ENCODE measurements around the gene SCAF4. TPM values are rescaled to one million over a fixed set of nuclear protein-coding genes. Genes with fewer than 3 reads are reported as not detected.
"Not testable (repeated sequence)": the region's sequence is repeated elsewhere in the genome, so short reads cannot be mapped to it uniquely, and the experiment has no call there.

Gene SCAF4
- total RNA-seq, 1 donor from 2014 or later: 2.8 TPM

- DNase-seq (ENCODE audit: low read depth, low spot score): no peak
Measured at GRCh38 chr21:31673321-31673912, 58.5 kb downstream of the SCAF4 start.

- DNase-seq (ENCODE audit: low read depth, low spot score): no peak
Measured at GRCh38 chr21:31671931-31672330, 60.0 kb downstream of the SCAF4 start.

- no peak for DNase-seq (ENCODE audit: low read depth, low spot score)
Measured at GRCh38 chr21:31671146-31671716, 60.7 kb downstream of the SCAF4 start.

- DNase-seq (ENCODE audit: low read depth, low spot score): no peak
Measured at GRCh38 chr21:31670070-31670469, 61.8 kb downstream of the SCAF4 start.

DNA sequence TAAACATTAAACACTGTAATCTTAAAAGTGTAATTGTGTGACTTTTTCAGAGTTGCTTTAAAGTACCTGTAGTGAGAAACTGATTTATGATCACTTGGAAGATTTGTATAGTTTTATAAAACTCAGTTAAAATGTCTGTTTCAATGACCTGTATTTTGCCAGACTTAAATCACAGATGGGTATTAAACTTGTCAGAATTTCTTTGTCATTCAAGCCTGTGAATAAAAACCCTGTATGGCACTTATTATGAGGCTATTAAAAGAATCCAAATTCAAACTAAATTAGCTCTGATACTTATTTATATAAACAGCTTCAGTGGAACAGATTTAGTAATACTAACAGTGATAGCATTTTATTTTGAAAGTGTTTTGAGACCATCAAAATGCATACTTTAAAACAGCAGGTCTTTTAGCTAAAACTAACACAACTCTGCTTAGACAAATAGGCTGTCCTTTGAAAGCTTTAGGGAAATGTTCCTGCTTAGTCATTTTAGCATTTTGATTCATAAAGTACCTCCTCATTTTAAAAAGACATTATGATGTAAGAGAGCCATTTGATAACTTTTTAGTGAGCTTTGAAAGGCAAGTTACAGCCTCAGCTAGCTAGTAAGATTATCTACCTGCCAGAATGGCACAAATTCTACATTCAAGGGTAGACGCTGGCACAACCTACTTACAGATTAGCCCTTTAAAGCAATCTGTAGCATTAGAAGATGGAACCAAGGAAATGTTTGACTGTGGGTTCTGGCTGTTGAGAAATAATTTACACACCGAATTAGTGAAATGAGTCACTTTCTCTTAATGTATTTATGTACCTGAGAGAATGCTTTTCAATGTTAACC is 63.0 kb downstream of the SCAF4 start:
- no peak for DNase-seq (ENCODE audit: low read depth, low spot score)

- no peak for DNase-seq (ENCODE audit: low read depth, low spot score)
Measured at GRCh38 chr21:31667639-31668038, 64.3 kb downstream of the SCAF4 start.

GRCh38 chr21:31667132-31667531 is 64.8 kb downstream of the SCAF4 start:
- DNase-seq (ENCODE audit: low read depth, low spot score): no peak

GRCh38 chr21:31666445-31667010 is 65.4 kb downstream of the SCAF4 start:
- no peak for DNase-seq (ENCODE audit: low read depth, low spot score)

- not testable (repeated sequence) for DNase-seq (ENCODE audit: low read depth, low spot score)
Measured at GRCh38 chr21:31665869-31666268, 66.0 kb downstream of the SCAF4 start.

GRCh38 chr21:31665397-31665796 is 66.5 kb downstream of the SCAF4 start:
- DNase-seq (ENCODE audit: low read depth, low spot score): no peak

- DNase-seq (ENCODE audit: low read depth, low spot score): no peak
Measured at GRCh38 chr21:31663584-31664249, 68.2 kb downstream of the SCAF4 start.

DNA sequence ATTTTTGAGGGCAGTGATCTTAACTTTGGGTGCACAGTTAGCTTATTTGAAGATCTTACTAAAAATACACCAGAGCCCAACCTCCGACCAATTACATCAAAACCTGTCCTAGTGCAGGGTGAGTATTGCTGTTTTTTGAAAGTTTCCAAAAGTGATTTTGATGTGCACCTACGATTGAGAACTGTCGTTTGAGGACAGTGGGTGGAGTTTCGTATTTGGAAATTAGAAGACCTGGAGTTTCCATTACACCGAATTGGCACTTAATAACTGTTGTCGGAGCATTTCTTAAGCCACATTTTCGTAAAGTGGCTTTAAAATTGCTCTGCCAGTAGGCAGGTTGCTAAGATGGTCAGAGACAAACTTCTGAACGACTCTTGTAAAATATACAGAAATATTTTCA is 71.3 kb downstream of the SCAF4 start:
- DNase-seq (ENCODE audit: low read depth, low spot score): no peak

DNA sequence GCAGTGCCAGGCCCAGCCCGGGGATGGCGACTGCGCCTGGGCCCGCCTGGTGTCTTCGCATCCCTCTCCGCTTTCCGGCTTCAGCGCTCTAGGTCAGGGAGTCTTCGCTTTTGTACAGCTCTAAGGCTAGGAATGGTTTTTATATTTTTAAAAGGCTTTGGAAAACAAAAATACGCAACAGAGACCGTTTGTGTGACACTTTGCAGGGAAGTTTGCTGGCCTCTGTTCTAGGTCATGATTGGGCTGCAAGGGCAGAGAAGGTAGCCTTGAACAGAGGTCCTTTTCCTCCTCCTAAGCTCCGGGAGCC is 71.7 kb downstream of the SCAF4 start:
- no peak for DNase-seq (ENCODE audit: low read depth, low spot score)

DNA sequence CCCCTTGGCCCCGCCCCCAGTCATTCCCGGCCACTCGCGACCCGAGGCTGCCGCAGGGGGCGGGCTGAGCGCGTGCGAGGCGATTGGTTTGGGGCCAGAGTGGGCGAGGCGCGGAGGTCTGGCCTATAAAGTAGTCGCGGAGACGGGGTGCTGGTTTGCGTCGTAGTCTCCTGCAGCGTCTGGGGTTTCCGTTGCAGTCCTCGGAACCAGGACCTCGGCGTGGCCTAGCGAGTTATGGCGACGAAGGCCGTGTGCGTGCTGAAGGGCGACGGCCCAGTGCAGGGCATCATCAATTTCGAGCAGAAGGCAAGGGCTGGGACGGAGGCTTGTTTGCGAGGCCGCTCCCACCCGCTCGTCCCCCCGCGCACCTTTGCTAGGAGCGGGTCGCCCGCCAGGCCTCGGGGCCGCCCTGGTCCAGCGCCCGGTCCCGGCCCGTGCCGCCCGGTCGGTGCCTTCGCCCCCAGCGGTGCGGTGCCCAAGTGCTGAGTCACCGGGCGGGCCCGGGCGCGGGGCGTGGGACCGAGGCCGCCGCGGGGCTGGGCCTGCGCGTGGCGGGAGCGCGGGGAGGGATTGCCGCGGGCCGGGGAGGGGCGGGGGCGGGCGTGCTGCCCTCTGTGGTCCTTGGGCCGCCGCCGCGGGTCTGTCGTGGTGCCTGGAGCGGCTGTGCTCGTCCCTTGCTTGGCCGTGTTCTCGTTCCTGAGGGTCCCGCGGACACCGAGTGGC is 72.2 kb downstream of the SCAF4 start, which contains the start of gene SOD1:
Gene SOD1 (plus strand): TSS at position 158 of the 723 bp plus-strand sequence. CDS start 77 bp downstream, at position 235.
- peak; percentile 66 for DNase-seq (ENCODE audit: low read depth, low spot score)

GRCh38 chr21:31659286-31659535 is 72.7 kb downstream of the SCAF4 start:
- DNase-seq (ENCODE audit: low read depth, low spot score): no peak

GRCh38 chr21:31658053-31658452 is 73.9 kb downstream of the SCAF4 start:
- DNase-seq (ENCODE audit: low read depth, low spot score): no peak

DNA sequence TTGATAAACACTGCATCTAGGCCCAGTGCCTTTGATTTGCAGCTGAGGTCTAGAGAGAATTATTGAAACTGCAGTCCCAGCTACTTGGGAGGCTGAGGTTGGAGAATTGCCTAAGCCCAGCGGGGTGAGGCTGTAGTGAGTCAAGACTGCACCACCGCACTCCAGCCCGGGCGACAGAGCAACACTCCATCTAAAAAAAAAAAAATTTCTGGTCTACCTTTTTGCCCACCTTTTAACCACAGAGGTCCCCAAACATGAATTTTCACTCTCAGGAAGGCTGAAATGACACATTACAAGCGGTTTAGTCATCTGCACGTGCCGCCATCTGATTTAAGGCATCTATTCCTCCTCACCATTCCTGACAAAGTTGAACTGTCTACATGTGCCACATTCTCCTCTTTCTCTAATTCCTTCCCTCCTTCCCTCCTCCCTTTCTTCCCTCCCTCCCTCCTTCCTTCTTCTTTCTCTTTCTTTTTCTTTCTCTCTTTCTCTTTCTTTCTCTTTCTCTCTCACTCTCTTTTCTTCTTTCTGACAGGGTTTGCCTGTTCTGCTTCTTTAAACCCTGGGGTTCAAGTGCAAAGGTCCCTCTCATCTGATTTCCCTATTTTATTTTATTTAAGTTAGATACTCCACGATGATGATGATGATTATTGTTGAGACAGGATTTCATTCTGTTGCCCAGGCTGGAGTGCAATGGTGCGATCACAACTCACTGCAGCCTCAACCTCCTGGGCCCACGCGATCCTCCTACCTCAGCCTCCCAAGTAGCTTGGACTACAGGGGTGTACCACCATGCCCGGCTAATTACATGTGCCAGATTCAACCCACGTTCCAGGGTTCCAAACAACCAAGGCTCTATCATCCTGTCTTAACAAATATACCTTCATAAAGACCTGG is 75.5 kb downstream of the SCAF4 start:
- no peak for DNase-seq (ENCODE audit: low read depth, low spot score)

GRCh38 chr21:31654821-31655580 is 76.9 kb downstream of the SCAF4 start:
- not testable (repeated sequence) for DNase-seq (ENCODE audit: low read depth, low spot score)

DNA sequence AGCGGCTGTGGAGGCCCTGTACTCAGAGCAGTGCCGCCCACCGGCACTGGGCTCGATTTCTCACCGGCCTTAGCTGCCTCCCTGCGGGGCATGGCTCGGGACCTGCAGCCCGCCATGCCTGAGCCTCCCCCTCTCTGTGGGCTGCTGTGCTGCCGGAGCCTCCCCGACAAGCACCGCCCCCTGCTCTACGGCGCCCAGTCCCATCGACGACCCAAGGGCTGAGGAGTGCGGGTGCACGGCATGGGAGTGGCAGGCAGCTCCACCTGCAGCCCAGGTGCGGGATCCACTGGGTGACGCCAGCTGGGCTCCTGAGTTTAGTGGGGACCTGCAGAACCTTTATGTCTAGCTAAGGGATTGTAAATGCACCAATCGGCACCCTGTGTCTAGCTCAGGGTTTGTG is 77.6 kb downstream of the SCAF4 start:
- no peak for DNase-seq (ENCODE audit: low read depth, low spot score)

DNA sequence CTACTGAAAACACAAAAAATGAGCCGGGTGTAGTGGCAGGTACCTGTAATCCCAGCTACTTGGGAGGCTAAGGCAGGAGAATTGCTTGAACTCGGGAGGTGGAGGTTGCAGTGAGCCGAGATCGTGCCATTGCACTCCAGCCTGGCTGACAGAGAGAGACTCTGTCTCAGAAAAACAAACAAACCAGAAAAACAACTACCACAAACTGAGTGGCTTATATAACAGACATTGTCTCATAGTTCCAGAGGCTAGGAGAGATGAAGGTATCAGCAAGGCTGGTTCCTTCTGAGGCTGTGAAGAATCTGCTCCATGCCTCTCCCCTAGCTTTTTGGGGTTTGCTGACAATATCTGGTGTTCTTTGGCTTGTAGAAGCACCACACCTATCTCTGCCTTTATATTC is 80.4 kb downstream of the SCAF4 start:
- not testable (repeated sequence) for DNase-seq (ENCODE audit: low read depth, low spot score)
